Stomach (tissue), 4 donors: Measurements from ENCODE around the gene FGF14.

ENCODE experiments used
- CTCF ChIP-seq, 7 experiments: fragments of 450-650 bp in 4 of 7; fragments of 200-600 bp in 3 of 7; sonication (generic) in 3 of 7; IDR thresholded peaks; one replicate each; pipeline ENCODE4 v1.5.1; 2016 to 2019; ENCODE audit warnings: antibody characterized with exemption in 7 of 7, control low read depth in 2 of 7, mild to moderate bottlenecking in 1 of 7
- EP300 ChIP-seq: sonication (generic); formaldehyde crosslinking; IDR thresholded peaks from one replicate; pipeline ENCODE4 v1.6.1; 2017; ENCODE audit warnings: antibody characterized with exemption
- POLR2AphosphoS5 ChIP-seq, 3 donors: sonication (generic); formaldehyde crosslinking; IDR thresholded peaks; one replicate each; pipeline ENCODE4 v1.6.1; 2016; ENCODE audit warnings: antibody characterized with exemption in 3 of 3

GRCh38 chr13:102089177-102089576 lies 312.7 kb downstream of the FGF14 start:
- TF ChIP-seq CTCF (IDR thresholded peaks at IDR 0.05) (no peak), POLR2AphosphoS5 (IDR thresholded peaks at IDR 0.05) (no peak), EP300 (no peak)
